OCI-LY1 (cell line): Measurements from ENCODE around the gene IFI16.

Source experiments
- CTCF ChIP-seq: fragments of 200-600 bp; sonication (generic), shearing (Covaris generic); IDR thresholded peaks from 2 replicates; pipeline ENCODE4 v1.5.1; 2017; ENCODE audit warnings: mild to moderate bottlenecking, antibody characterized with exemption, low read length, moderate library complexity, mixed read lengths
- EZH2 ChIP-seq: fragments of 200-600 bp; sonication (generic), shearing (Covaris generic); IDR thresholded peaks from 2 replicates; pipeline ENCODE4 v1.8.0; 2017; ENCODE audit warnings: borderline replicate concordance, mixed run types, mild to moderate bottlenecking, antibody characterized with exemption, low read length, moderate library complexity, mixed read lengths

DNA sequence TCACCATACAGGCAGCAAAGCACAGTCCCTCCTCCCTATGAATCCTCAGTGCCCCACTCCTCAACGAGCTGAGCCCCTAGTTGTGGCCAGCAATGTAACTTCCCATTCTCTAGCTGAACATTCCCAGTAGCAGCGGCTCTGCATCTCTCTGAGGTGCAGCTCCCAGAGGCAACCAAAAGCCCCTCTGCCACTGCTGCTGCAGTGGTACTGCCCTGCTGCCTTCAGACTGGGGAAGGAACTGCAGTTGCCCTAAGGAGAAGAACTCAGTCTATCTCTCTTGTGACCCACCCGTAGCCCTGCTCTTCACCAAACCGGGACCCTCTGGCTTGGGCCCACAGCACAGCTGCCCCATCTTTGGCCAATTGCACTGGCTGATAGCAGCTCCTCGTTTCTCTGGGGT is 46.7 kb upstream of the IFI16 start:
- no peak for TF ChIP-seq CTCF
- no peak for TF ChIP-seq EZH2
